Liver (tissue), 3 donors: ENCODE results near the gene TRMT61A.

Experiments used
- CTCF ChIP-seq: fragments of 150-350 bp; IDR thresholded peaks from 2 replicates; pipeline ENCODE4 v1.5.1; 2017; ENCODE audit warnings: improper control_type of control experiment, low read depth, low read length; ENCODE audit not compliant: missing input control
- EGR1 ChIP-seq, 2 donors: IDR thresholded peaks; 2 replicates each; pipeline ENCODE4 v1.6.1; 2016 to 2018; ENCODE audit warnings: antibody characterized with exemption in 2 of 2, low read depth in 2 of 2
- FOXA1 ChIP-seq: IDR thresholded peaks from 2 replicates; pipeline ENCODE4 v1.6.1; 2016; ENCODE audit warnings: antibody characterized with exemption
- GABPA ChIP-seq, 2 donors: IDR thresholded peaks in 1 of 2; conservative IDR thresholded peaks in 1 of 2; 2 replicates each; pipeline ENCODE4 v1.6.1; 2016; ENCODE audit warnings: antibody characterized with exemption in 2 of 2, mild to moderate bottlenecking in 1 of 2, moderate library complexity in 1 of 2
- JUND ChIP-seq, 2 donors: IDR thresholded peaks; 2 replicates each; pipeline ENCODE4 v1.6.1; 2016; ENCODE audit warnings: antibody characterized with exemption in 2 of 2
- RAD21 ChIP-seq, 2 donors: IDR thresholded peaks; 2 replicates each; pipeline ENCODE4 v1.6.1; 2016; ENCODE audit warnings: antibody characterized with exemption in 2 of 2, mild to moderate bottlenecking in 2 of 2
- TF ChIP-seq, protein P1 (sequence below): IDR thresholded peaks from 2 replicates; pipeline ENCODE4 v1.6.1; 2016; ENCODE audit warnings: antibody characterized with exemption, mild to moderate bottlenecking
- TF ChIP-seq, protein P2 (sequence below): IDR thresholded peaks from 2 replicates; pipeline ENCODE4 v1.6.1; 2016; ENCODE audit warnings: antibody characterized with exemption
- TF ChIP-seq, protein P3 (sequence below): IDR thresholded peaks from 2 replicates; pipeline ENCODE4 v1.6.1; 2016; ENCODE audit warnings: antibody characterized with exemption
- donor health status: healthy.
- donor health status: healthy.

DNA sequence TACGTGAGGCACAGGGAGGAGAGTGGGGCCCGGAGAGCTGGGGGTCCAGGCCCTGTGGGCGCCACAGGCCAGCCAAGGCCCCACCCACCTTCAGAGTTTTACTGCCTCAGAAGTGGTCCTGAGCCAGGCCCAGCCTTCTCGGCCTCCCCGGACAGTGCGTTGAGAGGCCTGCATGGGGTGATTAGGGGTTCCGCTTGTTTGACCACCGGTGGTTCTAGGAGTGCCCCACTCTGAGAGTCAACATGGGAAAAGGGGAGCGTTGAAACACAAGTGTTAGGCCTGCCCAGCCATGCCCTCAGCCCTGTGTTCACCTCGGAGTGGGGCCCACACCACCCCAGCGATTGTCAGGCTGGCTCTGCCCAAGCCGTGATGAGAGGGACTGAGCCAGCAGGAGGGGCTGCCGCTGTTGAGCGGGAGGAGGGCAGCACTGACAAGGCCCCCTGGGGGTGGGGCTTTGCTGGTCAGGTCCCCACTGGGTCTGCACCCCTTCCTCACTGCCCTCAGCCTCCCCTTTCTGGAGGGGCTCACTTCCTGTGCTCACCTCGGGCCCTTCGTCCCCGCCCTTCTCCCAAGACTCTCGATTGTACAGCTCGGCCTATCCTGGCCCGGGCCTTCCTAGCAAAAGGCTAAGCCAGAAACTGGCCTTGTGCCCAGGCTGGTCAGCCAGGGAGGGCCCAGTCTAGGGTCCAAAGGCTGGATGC is 11.1 kb upstream of the TRMT61A start:
- no peak for TF ChIP-seq CTCF
- TF ChIP-seq, protein P1, sequence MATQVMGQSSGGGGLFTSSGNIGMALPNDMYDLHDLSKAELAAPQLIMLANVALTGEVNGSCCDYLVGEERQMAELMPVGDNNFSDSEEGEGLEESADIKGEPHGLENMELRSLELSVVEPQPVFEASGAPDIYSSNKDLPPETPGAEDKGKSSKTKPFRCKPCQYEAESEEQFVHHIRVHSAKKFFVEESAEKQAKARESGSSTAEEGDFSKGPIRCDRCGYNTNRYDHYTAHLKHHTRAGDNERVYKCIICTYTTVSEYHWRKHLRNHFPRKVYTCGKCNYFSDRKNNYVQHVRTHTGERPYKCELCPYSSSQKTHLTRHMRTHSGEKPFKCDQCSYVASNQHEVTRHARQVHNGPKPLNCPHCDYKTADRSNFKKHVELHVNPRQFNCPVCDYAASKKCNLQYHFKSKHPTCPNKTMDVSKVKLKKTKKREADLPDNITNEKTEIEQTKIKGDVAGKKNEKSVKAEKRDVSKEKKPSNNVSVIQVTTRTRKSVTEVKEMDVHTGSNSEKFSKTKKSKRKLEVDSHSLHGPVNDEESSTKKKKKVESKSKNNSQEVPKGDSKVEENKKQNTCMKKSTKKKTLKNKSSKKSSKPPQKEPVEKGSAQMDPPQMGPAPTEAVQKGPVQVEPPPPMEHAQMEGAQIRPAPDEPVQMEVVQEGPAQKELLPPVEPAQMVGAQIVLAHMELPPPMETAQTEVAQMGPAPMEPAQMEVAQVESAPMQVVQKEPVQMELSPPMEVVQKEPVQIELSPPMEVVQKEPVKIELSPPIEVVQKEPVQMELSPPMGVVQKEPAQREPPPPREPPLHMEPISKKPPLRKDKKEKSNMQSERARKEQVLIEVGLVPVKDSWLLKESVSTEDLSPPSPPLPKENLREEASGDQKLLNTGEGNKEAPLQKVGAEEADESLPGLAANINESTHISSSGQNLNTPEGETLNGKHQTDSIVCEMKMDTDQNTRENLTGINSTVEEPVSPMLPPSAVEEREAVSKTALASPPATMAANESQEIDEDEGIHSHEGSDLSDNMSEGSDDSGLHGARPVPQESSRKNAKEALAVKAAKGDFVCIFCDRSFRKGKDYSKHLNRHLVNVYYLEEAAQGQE: no peak
- TF ChIP-seq RAD21 (IDR thresholded peaks at IDR 0.05): no peak
- TF ChIP-seq GABPA (IDR thresholded peaks at IDR 0.05 in 1 of 2, conservative IDR thresholded peaks at IDR 0.05 in 1 of 2): no peak
- no peak for TF ChIP-seq JUND (IDR thresholded peaks at IDR 0.05)
- no peak for TF ChIP-seq FOXA1
- TF ChIP-seq, protein P2, sequence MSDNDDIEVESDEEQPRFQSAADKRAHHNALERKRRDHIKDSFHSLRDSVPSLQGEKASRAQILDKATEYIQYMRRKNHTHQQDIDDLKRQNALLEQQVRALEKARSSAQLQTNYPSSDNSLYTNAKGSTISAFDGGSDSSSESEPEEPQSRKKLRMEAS: no peak
- TF ChIP-seq EGR1 (IDR thresholded peaks at IDR 0.05; ENCODE audit: low read depth in 2 of 2): no peak
- TF ChIP-seq, protein P3, sequence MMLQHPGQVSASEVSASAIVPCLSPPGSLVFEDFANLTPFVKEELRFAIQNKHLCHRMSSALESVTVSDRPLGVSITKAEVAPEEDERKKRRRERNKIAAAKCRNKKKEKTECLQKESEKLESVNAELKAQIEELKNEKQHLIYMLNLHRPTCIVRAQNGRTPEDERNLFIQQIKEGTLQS: no peak
